KBM-7 (cell line): ENCODE measurements around the gene ZNF451.
A peak's percentile ranks its signal among the peaks of the same experiment; 100 is the strongest.
"Not testable (repeated sequence)": the region's sequence is repeated elsewhere in the genome, so short reads cannot be mapped to it uniquely, and the experiment has no call there.

Experiments used
- DNase-seq: peaks from one replicate; pipeline ENCODE4 v3.0.0-alpha.2; 2015
- in situ Hi-C: fragments of 300-500 bp; cut with MboI; formaldehyde crosslinking; loops from 2 replicates; pipeline ENCODE4 v1.14.3; 2020; ENCODE audit warnings: low sequenced_read_pairs, low pct_unique_long_range_greater_than_20kb, mixed read lengths

ZNF451 gene

GRCh38 chr6:57089265-57089664 lies 723 bp upstream of the ZNF451 start:
- in situ Hi-C loops: no loop called here
- DNase-seq: no peak

- DNase-seq, in situ Hi-C loops: not testable (repeated sequence)
Measured at GRCh38 chr6:57090458-57091067, 575 bp downstream of the ZNF451 start.

GRCh38 chr6:57091375-57091774 lies 1.4 kb downstream of the ZNF451 start:
- in situ Hi-C loops, DNase-seq: not testable (repeated sequence)

- in situ Hi-C loops: no loop called here
- no peak for DNase-seq
Measured at GRCh38 chr6:57094689-57095088, 4.7 kb downstream of the ZNF451 start.

- DNase-seq: no peak
- in situ Hi-C loops: no loop called here
Measured at GRCh38 chr6:57097596-57097995, 7.6 kb downstream of the ZNF451 start.

- DNase-seq: no peak
Measured at GRCh38 chr6:57102976-57103375, 13.0 kb downstream of the ZNF451 start.

GRCh38 chr6:57104336-57104735 lies 14.3 kb downstream of the ZNF451 start:
- in situ Hi-C loops: no loop called here
- DNase-seq: peak; percentile 75

More at GRCh38 chr6:57102976-57103375, 13.0 kb downstream of the ZNF451 start:
- in situ Hi-C loops: no loop called here

GRCh38 chr6:57106990-57107389 lies 17.0 kb downstream of the ZNF451 start:
- in situ Hi-C loops: no loop called here
- DNase-seq: no peak

- in situ Hi-C loops: no loop called here
- DNase-seq: no peak
Measured at GRCh38 chr6:57108691-57109090, 18.7 kb downstream of the ZNF451 start.

GRCh38 chr6:57109880-57110279 lies 19.9 kb downstream of the ZNF451 start:
- no peak for DNase-seq
- in situ Hi-C loops: no loop called here

- in situ Hi-C loops: no loop called here
- DNase-seq: no peak
Measured at GRCh38 chr6:57113105-57113504, 23.1 kb downstream of the ZNF451 start.

- in situ Hi-C loops: no loop called here
- no peak for DNase-seq
Measured at GRCh38 chr6:57116776-57117175, 26.8 kb downstream of the ZNF451 start.

- in situ Hi-C loops: no loop called here
- no peak for DNase-seq
Measured at GRCh38 chr6:57117796-57118195, 27.8 kb downstream of the ZNF451 start.

- in situ Hi-C loops: no loop called here
- no peak for DNase-seq
Measured at GRCh38 chr6:57123111-57123510, 33.1 kb downstream of the ZNF451 start.

GRCh38 chr6:57127763-57128162 lies 37.8 kb downstream of the ZNF451 start:
- no peak for DNase-seq
- in situ Hi-C loops: no loop called here

- in situ Hi-C loops: no loop called here
- DNase-seq: no peak
Measured at GRCh38 chr6:57130661-57131177, 40.7 kb downstream of the ZNF451 start.

GRCh38 chr6:57134954-57135353 lies 45.0 kb downstream of the ZNF451 start:
- no peak for DNase-seq
- in situ Hi-C loops: no loop called here

GRCh38 chr6:57135885-57136284 lies 45.9 kb downstream of the ZNF451 start:
- in situ Hi-C loops: no loop called here
- DNase-seq: no peak

- DNase-seq: no peak
- in situ Hi-C loops: no loop called here
Measured at GRCh38 chr6:57137350-57137749, 47.4 kb downstream of the ZNF451 start.

GRCh38 chr6:57138026-57138425 lies 48.0 kb downstream of the ZNF451 start:
- no peak for DNase-seq
- in situ Hi-C loops: no loop called here

- no peak for DNase-seq
- in situ Hi-C loops: no loop called here
Measured at GRCh38 chr6:57141451-57142177, 51.6 kb downstream of the ZNF451 start.
